Nephron (organoid): ENCODE measurements around the gene ETV1.

Experiments used
- H3K27ac Mint-ChIP-seq, 3 experiments: 2 replicates each; pipeline ENCODE4 v1.8.0; 2020; ENCODE audit warnings: mixed read lengths in 3 of 3, mild to moderate bottlenecking in 2 of 3, moderate library complexity in 1 of 3
- H3K27me3 Mint-ChIP-seq: 2 replicates; pipeline ENCODE4 v1.8.0; 2021; ENCODE audit warnings: low read depth, mild to moderate bottlenecking, moderate library complexity, mixed read lengths
- H3K36me3 Mint-ChIP-seq: 2 replicates; pipeline ENCODE4 v1.8.0; 2020; ENCODE audit warnings: low read depth, mixed read lengths
- H3K4me1 Mint-ChIP-seq: 2 replicates; pipeline ENCODE4 v1.8.0; 2020; ENCODE audit warnings: mixed read lengths
- H3K4me3 Mint-ChIP-seq, 3 experiments: 2 replicates each; pipeline ENCODE4 v1.8.0; 2020; ENCODE audit warnings: mild to moderate bottlenecking in 3 of 3, mixed read lengths in 3 of 3, moderate library complexity in 2 of 3
- H3K9me3 Mint-ChIP-seq: 2 replicates; pipeline ENCODE4 v1.8.0; 2020; ENCODE audit warnings: mixed read lengths
- TF ChIP-seq, protein P1 (sequence below), 3 experiments: fragments of 200-600 bp; sonication (generic); IDR thresholded peaks; one replicate each; pipeline ENCODE4 v1.5.0; 2021; ENCODE audit warnings: antibody characterized with exemption in 3 of 3; ENCODE audit not compliant: unreplicated experiment in 3 of 3

ETV1 gene

DNA sequence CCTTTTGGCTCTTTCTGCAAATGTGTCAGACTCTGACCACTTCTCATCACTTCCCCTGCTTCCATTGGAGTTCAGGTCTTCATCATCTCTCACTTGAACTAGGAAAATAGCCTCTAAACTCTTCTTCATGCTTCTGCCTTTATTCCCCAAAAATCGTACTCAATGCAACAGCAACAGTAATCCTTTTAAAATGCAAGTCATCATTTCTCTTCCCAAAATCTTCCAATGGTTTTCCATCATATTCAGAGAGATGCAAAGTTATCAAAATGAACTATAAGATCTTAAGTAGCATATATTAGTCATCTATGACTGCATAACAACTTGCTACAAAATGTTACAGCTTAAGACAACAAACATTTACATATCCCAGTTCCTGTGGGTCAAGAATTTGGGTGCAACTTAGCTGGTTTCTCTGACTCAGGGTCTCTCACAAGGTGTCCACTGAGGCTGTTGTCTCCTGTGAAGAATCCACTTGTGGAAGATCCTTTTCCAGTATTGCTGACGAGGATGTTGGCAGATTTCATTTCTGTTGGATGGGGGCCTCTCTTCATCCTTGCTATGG, 31.0 kb upstream of the ETV1 start:
- Mint-ChIP-seq H3K27me3 (no peaks in the 10 kb centered on the region), H3K36me3 (no peaks in the 10 kb centered on the region), H3K4me3 (no peak overlapping the region), H3K4me1 (no peaks in the 10 kb centered on the region), H3K27ac (no peak overlapping the region), H3K9me3 (no peaks in the 10 kb centered on the region)
- TF ChIP-seq, protein P1, sequence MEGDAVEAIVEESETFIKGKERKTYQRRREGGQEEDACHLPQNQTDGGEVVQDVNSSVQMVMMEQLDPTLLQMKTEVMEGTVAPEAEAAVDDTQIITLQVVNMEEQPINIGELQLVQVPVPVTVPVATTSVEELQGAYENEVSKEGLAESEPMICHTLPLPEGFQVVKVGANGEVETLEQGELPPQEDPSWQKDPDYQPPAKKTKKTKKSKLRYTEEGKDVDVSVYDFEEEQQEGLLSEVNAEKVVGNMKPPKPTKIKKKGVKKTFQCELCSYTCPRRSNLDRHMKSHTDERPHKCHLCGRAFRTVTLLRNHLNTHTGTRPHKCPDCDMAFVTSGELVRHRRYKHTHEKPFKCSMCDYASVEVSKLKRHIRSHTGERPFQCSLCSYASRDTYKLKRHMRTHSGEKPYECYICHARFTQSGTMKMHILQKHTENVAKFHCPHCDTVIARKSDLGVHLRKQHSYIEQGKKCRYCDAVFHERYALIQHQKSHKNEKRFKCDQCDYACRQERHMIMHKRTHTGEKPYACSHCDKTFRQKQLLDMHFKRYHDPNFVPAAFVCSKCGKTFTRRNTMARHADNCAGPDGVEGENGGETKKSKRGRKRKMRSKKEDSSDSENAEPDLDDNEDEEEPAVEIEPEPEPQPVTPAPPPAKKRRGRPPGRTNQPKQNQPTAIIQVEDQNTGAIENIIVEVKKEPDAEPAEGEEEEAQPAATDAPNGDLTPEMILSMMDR (IDR thresholded peaks at IDR 0.05; ENCODE audit: unreplicated experiment in 3 of 3), result no peak

DNA sequence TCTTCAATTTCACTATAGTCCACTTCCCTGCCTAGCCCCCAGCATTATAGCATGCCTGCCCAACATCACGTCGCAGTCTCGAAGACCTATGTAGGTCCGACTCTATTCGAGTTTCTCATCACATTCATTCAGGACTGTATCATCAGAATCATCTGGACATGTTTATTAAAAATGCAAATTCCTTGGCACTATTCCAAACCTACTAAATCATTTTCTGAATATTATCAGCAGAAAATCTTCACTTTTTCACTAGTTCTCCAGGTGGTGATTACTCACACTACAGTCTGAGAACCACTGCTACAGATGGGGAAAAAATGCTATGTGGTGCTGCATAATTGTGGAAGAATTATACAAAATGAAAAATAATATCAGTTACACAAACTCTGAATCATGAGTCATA, 29.3 kb upstream of the ETV1 start:
- no peak overlapping the region for H3K4me3 Mint-ChIP-seq
- H3K9me3 Mint-ChIP-seq, result no peaks in the 10 kb centered on the region
- no peak overlapping the region for H3K27ac Mint-ChIP-seq
- H3K27me3 Mint-ChIP-seq, result no peaks in the 10 kb centered on the region
- no peaks in the 10 kb centered on the region for H3K4me1 Mint-ChIP-seq
- TF ChIP-seq, protein P1 (IDR thresholded peaks at IDR 0.05; ENCODE audit: unreplicated experiment in 3 of 3), result no peak
- H3K36me3 Mint-ChIP-seq, result no peaks in the 10 kb centered on the region

DNA sequence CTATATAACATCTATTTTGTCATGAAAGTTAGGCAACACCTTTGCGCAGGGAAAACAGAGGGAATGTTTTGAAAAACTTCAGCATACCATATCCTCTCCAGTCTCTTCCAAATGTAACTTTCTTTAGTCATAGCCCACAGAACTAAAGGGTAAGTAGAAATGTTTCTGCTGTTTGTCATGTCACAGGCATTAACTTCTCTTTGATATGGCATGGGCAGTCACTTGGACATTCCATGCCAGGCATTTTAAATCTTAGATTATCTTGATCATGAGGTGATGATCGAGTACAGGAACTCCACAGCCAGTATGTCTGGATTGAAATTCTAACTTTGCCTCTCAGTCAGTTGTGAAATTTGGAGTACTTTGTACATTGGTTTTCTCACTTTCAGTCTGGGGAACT, 27.5 kb upstream of the ETV1 start:
- no peaks in the 10 kb centered on the region for H3K36me3 Mint-ChIP-seq
- H3K27ac Mint-ChIP-seq, result no peak overlapping the region
- no peaks in the 10 kb centered on the region for H3K9me3 Mint-ChIP-seq
- no peaks in the 10 kb centered on the region for H3K4me1 Mint-ChIP-seq
- no peaks in the 10 kb centered on the region for H3K27me3 Mint-ChIP-seq
- TF ChIP-seq, protein P1 (IDR thresholded peaks at IDR 0.05; ENCODE audit: unreplicated experiment in 3 of 3), result no peak
- no peak overlapping the region for H3K4me3 Mint-ChIP-seq

DNA sequence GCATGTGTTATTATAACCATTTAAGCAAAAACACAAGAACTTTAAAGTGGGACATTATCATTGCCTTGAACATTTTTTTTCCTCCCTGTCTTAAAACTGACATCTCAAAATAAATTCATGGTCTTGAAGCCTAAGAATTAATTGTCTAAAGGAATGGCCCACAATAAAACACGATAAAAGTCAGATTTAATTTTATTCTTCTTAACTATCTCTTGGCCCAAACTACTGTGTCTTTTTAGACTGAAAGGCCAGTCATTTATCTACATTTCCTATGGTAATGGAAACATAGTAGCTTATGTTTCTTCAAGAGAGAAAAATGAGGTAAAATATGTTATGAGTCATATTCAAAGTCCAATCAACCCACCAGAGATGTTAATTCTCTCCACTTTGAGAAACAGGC, 24.4 kb upstream of the ETV1 start:
- H3K4me1 Mint-ChIP-seq, result no peaks in the 10 kb centered on the region
- no peak overlapping the region for H3K4me3 Mint-ChIP-seq
- no peaks in the 10 kb centered on the region for H3K9me3 Mint-ChIP-seq
- no peak overlapping the region for H3K27ac Mint-ChIP-seq
- H3K36me3 Mint-ChIP-seq, result no peaks in the 10 kb centered on the region
- TF ChIP-seq, protein P1 (IDR thresholded peaks at IDR 0.05; ENCODE audit: unreplicated experiment in 3 of 3), result no peak
- no peaks in the 10 kb centered on the region for H3K27me3 Mint-ChIP-seq

DNA sequence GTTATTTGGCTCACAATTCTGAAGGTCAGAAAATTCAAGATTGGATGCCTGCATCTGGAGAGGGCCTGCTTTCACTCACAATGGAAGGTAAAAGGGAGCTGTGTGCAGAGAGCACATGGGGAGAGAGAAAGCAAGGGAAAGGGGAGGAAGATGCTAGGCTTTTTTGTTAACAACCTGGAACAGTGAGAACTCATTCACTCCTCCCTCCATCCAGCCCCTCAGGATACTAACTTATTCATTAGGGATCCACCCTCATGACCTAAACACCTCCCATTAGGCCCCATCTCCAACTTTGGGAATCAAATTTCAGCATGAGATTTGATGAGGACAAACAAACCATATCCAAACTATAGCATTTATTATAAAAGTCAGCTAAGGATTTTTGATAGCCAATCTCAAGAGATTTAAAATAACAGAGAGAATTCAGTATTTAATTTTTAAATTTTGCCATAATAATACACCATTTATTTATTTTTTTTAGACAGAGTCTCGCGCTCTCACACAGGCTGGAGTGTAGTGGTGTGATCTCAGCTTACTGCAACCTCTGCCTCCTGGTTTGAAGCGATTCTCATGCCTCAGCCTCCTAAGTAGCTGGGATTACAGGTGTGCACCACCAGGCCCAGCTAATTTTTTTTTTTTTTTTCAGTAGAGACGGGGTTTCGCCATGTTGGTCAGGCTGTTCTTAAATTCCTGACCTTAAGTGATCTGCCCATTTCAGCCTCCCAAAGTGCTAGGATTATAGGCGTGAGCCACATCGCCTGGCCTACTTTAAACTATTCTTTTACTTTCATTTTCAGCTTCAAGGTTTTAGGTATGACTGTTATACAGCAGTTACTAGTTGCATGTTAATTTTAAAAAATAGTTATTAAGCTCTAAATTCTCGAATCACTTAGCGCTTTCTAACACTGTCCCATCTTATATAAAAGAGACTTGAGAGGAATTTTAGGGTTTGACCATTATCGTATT, 20.3 kb upstream of the ETV1 start:
- Mint-ChIP-seq H3K36me3 (no peaks in the 10 kb centered on the region), H3K27me3 (no peaks in the 10 kb centered on the region), H3K4me1 (peaks cover 4% of the 10 kb centered on the region), H3K9me3 (no peaks in the 10 kb centered on the region), H3K27ac (no peak overlapping the region), H3K4me3 (no peak overlapping the region)
- TF ChIP-seq, protein P1 (IDR thresholded peaks at IDR 0.05; ENCODE audit: unreplicated experiment in 3 of 3), result no peak
